HepG2 (cell line): ENCODE measurements around the gene CHMP4B.

ENCODE experiments used
- CCAR2 ChIP-seq: fragments of 200-400 bp; formaldehyde crosslinking; optimal IDR thresholded peaks from 2 replicates; pipeline ENCODE3; 2018; ENCODE audit warnings: low read depth, mild to moderate bottlenecking, low read length, moderate library complexity
- CTCF ChIP-seq: sonication (generic); formaldehyde crosslinking; IDR thresholded peaks from 2 replicates; pipeline ENCODE4 v1.5.0; 2020; ENCODE audit warnings: mild to moderate bottlenecking, missing genetic modification reagents, moderate library complexity
- EZH2 ChIP-seq: conservative IDR thresholded peaks from 2 replicates; pipeline ENCODE4 v1.6.1; 2012; ENCODE audit warnings: mild to moderate bottlenecking, low read depth, low read length, moderate library complexity
- FOXA1 ChIP-seq, 2 experiments: fragments of 450-650 bp in 1 of 2; sonication (generic) in 1 of 2; formaldehyde crosslinking in 1 of 2; IDR thresholded peaks; 2 replicates each; pipeline versions ENCODE4 v1.4.0 to v1.6.1; 2016 to 2020; ENCODE audit warnings: missing genetic modification reagents in 1 of 2
- GABPB1 ChIP-seq: IDR thresholded peaks from 2 replicates; pipeline ENCODE4 v1.6.1; 2016; ENCODE audit warnings: mild to moderate bottlenecking, missing genetic modification reagents, moderate library complexity, missing compliant biosample characterization
- MAFF ChIP-seq: IDR thresholded peaks from 2 replicates; pipeline ENCODE4 v1.6.1; 2011; ENCODE audit warnings: low read depth, low read length, improper control_type of control experiment
- MED1 ChIP-seq: sonication (generic); formaldehyde crosslinking; IDR thresholded peaks from 2 replicates; pipeline ENCODE4 v1.4.0; 2020; ENCODE audit warnings: missing genetic modification reagents
- NR2C2 ChIP-seq: sonication (generic); formaldehyde crosslinking; IDR thresholded peaks from 2 replicates; pipeline ENCODE4 v1.4.0; 2020; ENCODE audit warnings: missing genetic modification reagents, mild to moderate bottlenecking, moderate library complexity, borderline replicate concordance
- POLR2A ChIP-seq, 2 experiments: IDR thresholded peaks; 2 replicates each; pipeline ENCODE4 v1.6.1; 2011; ENCODE audit warnings: low read depth in 2 of 2, low read length in 2 of 2, mild to moderate bottlenecking in 1 of 2, moderate library complexity in 1 of 2; ENCODE audit not compliant: insufficient read depth in 1 of 2
- PTBP1 ChIP-seq: fragments of 200-400 bp; formaldehyde crosslinking; IDR thresholded peaks from 2 replicates; pipeline ENCODE4 v1.6.1; 2018; ENCODE audit warnings: low read length, low read depth; ENCODE audit not compliant: poor library complexity, severe bottlenecking
- RXRA ChIP-seq: sonication (generic); formaldehyde crosslinking; IDR thresholded peaks from 2 replicates; pipeline ENCODE4 v1.5.1; 2020; ENCODE audit warnings: missing genetic modification reagents
- ZNF143 ChIP-seq: sonication (generic); formaldehyde crosslinking; IDR thresholded peaks from 2 replicates; pipeline ENCODE4 v1.4.0; 2020; ENCODE audit warnings: missing genetic modification reagents
- ZNF274 ChIP-seq: sonication (generic); formaldehyde crosslinking; IDR thresholded peaks from 2 replicates; pipeline ENCODE4 v1.5.1; 2020; ENCODE audit warnings: mild to moderate bottlenecking, missing genetic modification reagents
- ZNF549 ChIP-seq: sonication (generic); formaldehyde crosslinking; IDR thresholded peaks from 2 replicates; pipeline ENCODE4 v1.5.0; 2020; ENCODE audit warnings: missing genetic modification reagents

- TF ChIP-seq MED1, result no peak
- TF ChIP-seq CTCF (CRISPR knock-in tag), result no peak
- no peak for TF ChIP-seq ZNF143 (CRISPR knock-in tag)
- no peak for TF ChIP-seq CCAR2
- TF ChIP-seq FOXA1 (IDR thresholded peaks at IDR 0.05), result no peak
- TF ChIP-seq FOXA1 (CRISPR knock-in tag; IDR thresholded peaks at IDR 0.05), result no peak
- no peak for TF ChIP-seq ZNF274 (CRISPR knock-in tag)
- TF ChIP-seq EZH2, result no peak
- TF ChIP-seq NR2C2 (CRISPR knock-in tag), result no peak
- TF ChIP-seq RXRA (CRISPR knock-in tag), result no peak
- TF ChIP-seq POLR2A (IDR thresholded peaks at IDR 0.05; ENCODE audit: insufficient read depth in 1 of 2, low read depth in 2 of 2, low read length in 2 of 2), result no peak
- TF ChIP-seq GABPB1 (CRISPR knock-in tag), result no peak
- no peak for TF ChIP-seq PTBP1
- TF ChIP-seq MAFF, result no peak
- TF ChIP-seq ZNF549 (CRISPR knock-in tag), result no peak
Observed at GRCh38 chr20:33821270-33821836, 10.2 kb downstream of the CHMP4B start.
